ENCODE data around the gene ALDH1L2. TPM values are rescaled to one million over a fixed set of nuclear protein-coding genes. Genes with fewer than 3 reads are reported as not detected.
"Not testable (repeated sequence)": the region's sequence is repeated elsewhere in the genome, so short reads cannot be mapped to it uniquely, and the experiment has no call there.

Gene ALDH1L2
- total RNA-seq, 1 donor, result 55.4 TPM

- Histone ChIP-seq H3K9me3 (ENCODE audit: low read depth, low read length) (no peaks in the 10 kb centered on the region), H4K20me1 (ENCODE audit: insufficient read depth, low read length) (no peaks in the 10 kb centered on the region), H3K4me1 (ENCODE audit: insufficient read depth, low read length) (peaks cover 4% of the 10 kb centered on the region), H3K4me3 (ENCODE audit: insufficient read depth, low read length) (peak overlapping the region; percentile 36), H3K27ac (ENCODE audit: low read depth, low read length) (no peak overlapping the region), H3K27me3 (ENCODE audit: insufficient read depth, low read length) (no peaks in the 10 kb centered on the region), H3K36me3 (ENCODE audit: insufficient read depth, low read length) (no peaks in the 10 kb centered on the region), H3K4me2 (ENCODE audit: insufficient read depth, low read length) (peak overlapping the region; percentile 37), H3K79me2 (ENCODE audit: insufficient read depth, low read length) (no peaks in the 10 kb centered on the region), H2AFZ (ENCODE audit: low read length) (peak overlapping the region; percentile 69)
- peak; percentile 65 for DNase-seq (ENCODE audit: insufficient read length, low spot score, missing footprints)
- TF ChIP-seq, protein P1, sequence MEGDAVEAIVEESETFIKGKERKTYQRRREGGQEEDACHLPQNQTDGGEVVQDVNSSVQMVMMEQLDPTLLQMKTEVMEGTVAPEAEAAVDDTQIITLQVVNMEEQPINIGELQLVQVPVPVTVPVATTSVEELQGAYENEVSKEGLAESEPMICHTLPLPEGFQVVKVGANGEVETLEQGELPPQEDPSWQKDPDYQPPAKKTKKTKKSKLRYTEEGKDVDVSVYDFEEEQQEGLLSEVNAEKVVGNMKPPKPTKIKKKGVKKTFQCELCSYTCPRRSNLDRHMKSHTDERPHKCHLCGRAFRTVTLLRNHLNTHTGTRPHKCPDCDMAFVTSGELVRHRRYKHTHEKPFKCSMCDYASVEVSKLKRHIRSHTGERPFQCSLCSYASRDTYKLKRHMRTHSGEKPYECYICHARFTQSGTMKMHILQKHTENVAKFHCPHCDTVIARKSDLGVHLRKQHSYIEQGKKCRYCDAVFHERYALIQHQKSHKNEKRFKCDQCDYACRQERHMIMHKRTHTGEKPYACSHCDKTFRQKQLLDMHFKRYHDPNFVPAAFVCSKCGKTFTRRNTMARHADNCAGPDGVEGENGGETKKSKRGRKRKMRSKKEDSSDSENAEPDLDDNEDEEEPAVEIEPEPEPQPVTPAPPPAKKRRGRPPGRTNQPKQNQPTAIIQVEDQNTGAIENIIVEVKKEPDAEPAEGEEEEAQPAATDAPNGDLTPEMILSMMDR (IDR thresholded peaks at IDR 0.05; ENCODE audit: extremely low read depth, low read depth, low read length), result no peak
These were observed 16.1 kb upstream of the ALDH1L2 start for GRCh38 chr12:105100207-105100985.

- Histone ChIP-seq H3K79me2 (ENCODE audit: insufficient read depth, low read length) (no peaks in the 10 kb centered on the region), H2AFZ (ENCODE audit: low read length) (peak overlapping the region; percentile 37)
These were observed 15.1 kb upstream of the ALDH1L2 start for GRCh38 chr12:105099356-105099755.

GRCh38 chr12:105095338-105095737 lies 11.1 kb upstream of the ALDH1L2 start:
- not testable (repeated sequence) for H3K4me3 ChIP-seq (ENCODE audit: insufficient read depth, low read length); H3K79me2 ChIP-seq (ENCODE audit: insufficient read depth, low read length); DNase-seq (ENCODE audit: insufficient read length, low spot score, missing footprints); H2AFZ ChIP-seq (ENCODE audit: low read length); H3K36me3 ChIP-seq (ENCODE audit: insufficient read depth, low read length); H3K9me3 ChIP-seq (ENCODE audit: low read depth, low read length); H3K27ac ChIP-seq (ENCODE audit: low read depth, low read length); H4K20me1 ChIP-seq (ENCODE audit: insufficient read depth, low read length); H3K4me2 ChIP-seq (ENCODE audit: insufficient read depth, low read length); H3K4me1 ChIP-seq (ENCODE audit: insufficient read depth, low read length)
- peaks cover 17% of the 10 kb centered on the region for H3K27me3 ChIP-seq (ENCODE audit: insufficient read depth, low read length)

More at GRCh38 chr12:105099356-105099755, 15.1 kb upstream of the ALDH1L2 start:
- H3K4me1 ChIP-seq (ENCODE audit: insufficient read depth, low read length), result peaks cover 4% of the 10 kb centered on the region
- no peaks in the 10 kb centered on the region for H3K27me3 ChIP-seq (ENCODE audit: insufficient read depth, low read length)
- no peaks in the 10 kb centered on the region for H4K20me1 ChIP-seq (ENCODE audit: insufficient read depth, low read length)
- H3K4me2 ChIP-seq (ENCODE audit: insufficient read depth, low read length), result no peak overlapping the region
- H3K27ac ChIP-seq (ENCODE audit: low read depth, low read length), result no peak overlapping the region
- DNase-seq (ENCODE audit: insufficient read length, low spot score, missing footprints), result no peak
- no peaks in the 10 kb centered on the region for H3K36me3 ChIP-seq (ENCODE audit: insufficient read depth, low read length)
- H3K9me3 ChIP-seq (ENCODE audit: low read depth, low read length), result no peaks in the 10 kb centered on the region
- no peak overlapping the region for H3K4me3 ChIP-seq (ENCODE audit: insufficient read depth, low read length)
- TF ChIP-seq, protein P1 (IDR thresholded peaks at IDR 0.05; ENCODE audit: extremely low read depth, low read depth, low read length), result no peak

- Histone ChIP-seq H3K36me3 (ENCODE audit: insufficient read depth, low read length) (no peaks in the 10 kb centered on the region), H4K20me1 (ENCODE audit: insufficient read depth, low read length) (no peaks in the 10 kb centered on the region), H3K4me2 (ENCODE audit: insufficient read depth, low read length) (no peak overlapping the region), H3K79me2 (ENCODE audit: insufficient read depth, low read length) (no peaks in the 10 kb centered on the region), H3K27me3 (ENCODE audit: insufficient read depth, low read length) (peaks cover 17% of the 10 kb centered on the region), H3K9me3 (ENCODE audit: low read depth, low read length) (no peaks in the 10 kb centered on the region), H3K27ac (ENCODE audit: low read depth, low read length) (no peak overlapping the region), H3K4me3 (ENCODE audit: insufficient read depth, low read length) (no peak overlapping the region), H3K4me1 (ENCODE audit: insufficient read depth, low read length) (no peaks in the 10 kb centered on the region), H2AFZ (ENCODE audit: low read length) (peak overlapping the region; percentile 5)
- TF ChIP-seq, protein P1 (IDR thresholded peaks at IDR 0.05; ENCODE audit: extremely low read depth, low read depth, low read length), result no peak
- no peak for DNase-seq (ENCODE audit: insufficient read length, low spot score, missing footprints)
These were observed 8.1 kb upstream of the ALDH1L2 start for GRCh38 chr12:105092336-105092735.

Data from osteoblast (primary cell).